Activated effector memory CD4-positive, alpha-beta T cell treated with Interleukin-2 at 50 U/mL for 16 hours (primary cell): Measurements from ENCODE around the gene RDH8.

Experiments
- DNase-seq: peaks from one replicate; pipeline ENCODE4 v3.0.0-alpha.2; 2020

Gene RDH8

GRCh38 chr19:10043286-10043927, 30.1 kb downstream of the RDH8 start:
- no peak for DNase-seq

GRCh38 chr19:10044390-10044789, 31.1 kb downstream of the RDH8 start:
- DNase-seq: no peak

- no peak for DNase-seq
Measured at GRCh38 chr19:10045371-10045770, 32.1 kb downstream of the RDH8 start.

GRCh38 chr19:10049626-10050025, 36.3 kb downstream of the RDH8 start:
- no peak for DNase-seq

- DNase-seq: no peak
Measured at GRCh38 chr19:10052602-10053360, 39.5 kb downstream of the RDH8 start.

- no peak for DNase-seq
Measured at GRCh38 chr19:10061717-10062310, 48.5 kb downstream of the RDH8 start.

GRCh38 chr19:10068205-10068604, 54.9 kb downstream of the RDH8 start:
- DNase-seq: no peak

GRCh38 chr19:10069046-10069445, 55.8 kb downstream of the RDH8 start:
- DNase-seq: no peak

- DNase-seq: no peak
Measured at GRCh38 chr19:10070730-10071446, 57.6 kb downstream of the RDH8 start.
